IMR-90 (cell line): ENCODE results near the gene PARD3. TPM values are rescaled to one million over a fixed set of nuclear protein-coding genes. Genes with fewer than 3 reads are reported as not detected.

Source experiments
- ATAC-seq: fragments of 200-7000 bp; cut with Tn5 transposase; 2 replicates; pipeline ENCODE4 v1.9.1; 2020; ENCODE audit warnings: low read depth, mild to moderate bottlenecking, moderate library complexity
- BruUV-seq: library from RNA; stranded (reverse); fragments of 400-500 nt; replicated peaks from 2 replicates; lab custom pipeline; 2021; lab: Mats Ljungman, UMichigan
- CTCF ChIA-PET: fragments of 300-600 bp; formaldehyde crosslinking; extraction: SDS; loops from one replicate; lab custom pipeline; 2021; ENCODE audit warnings: antibody characterized with exemption; lab: Yijun Ruan, JAX
- POLR2A ChIA-PET: fragments of 300-600 bp; sonication (Branson Sonifier 250); formaldehyde crosslinking; loops from one replicate; lab custom pipeline; 2022; ENCODE audit warnings: antibody characterized with exemption; ENCODE audit not compliant: unreplicated experiment; lab: Charles Lee
- DNase-seq: peaks from one replicate; pipeline ENCODE4 v3.0.0; 2013
- H2AFZ ChIP-seq: replicated peaks from 2 replicates; pipeline ENCODE3; 2013; ENCODE audit warnings: low read length, mild to moderate bottlenecking; ENCODE audit not compliant: poor library complexity
- H2AK5ac ChIP-seq: 2 replicates; pipeline ENCODE4 v1.6.1; 2013; ENCODE audit warnings: low read depth, low read length, inconsistent platforms
- H2AK9ac ChIP-seq: replicated peaks from 2 replicates; pipeline ENCODE3; 2013; ENCODE audit warnings: mild to moderate bottlenecking, low read depth, low read length, moderate library complexity; ENCODE audit not compliant: poor library complexity
- H2BK120ac ChIP-seq: 2 replicates; pipeline ENCODE4 v1.6.1; 2013; ENCODE audit warnings: low read depth, low read length, inconsistent platforms
- H2BK15ac ChIP-seq: 3 replicates; pipeline ENCODE4 v1.6.1; 2013; ENCODE audit warnings: low read depth, low read length, inconsistent platforms
- H2BK20ac ChIP-seq: 2 replicates; pipeline ENCODE4 v1.6.1; 2013; ENCODE audit warnings: low read depth, mild to moderate bottlenecking, inconsistent platforms, low read length, moderate library complexity
- H2BK5ac ChIP-seq: 2 replicates; pipeline ENCODE4 v1.6.1; 2013; ENCODE audit warnings: mild to moderate bottlenecking, low read depth, low read length, inconsistent platforms; ENCODE audit not compliant: poor library complexity, severe bottlenecking
- H3K14ac ChIP-seq: replicated peaks from 2 replicates; pipeline ENCODE4 v1.6.1; 2013; ENCODE audit warnings: low read depth, low read length, inconsistent platforms
- H3K18ac ChIP-seq: 2 replicates; pipeline ENCODE4 v1.6.1; 2013; ENCODE audit warnings: low read depth, low read length, control low read depth
- H3K23ac ChIP-seq: 2 replicates; pipeline ENCODE4 v1.6.1; 2013; ENCODE audit warnings: low read depth, low read length, inconsistent platforms
- H3K27ac ChIP-seq: 2 replicates; pipeline ENCODE4 v1.5.1; 2013; ENCODE audit warnings: mild to moderate bottlenecking, control low read depth, low read length; ENCODE audit not compliant: insufficient read depth
- H3K27me3 ChIP-seq: 2 replicates; pipeline ENCODE4 v1.6.1; 2013; ENCODE audit warnings: low read length; ENCODE audit not compliant: control insufficient read depth, insufficient read depth
- H3K36me3 ChIP-seq: 2 replicates; pipeline ENCODE4 v1.6.1; 2013; ENCODE audit warnings: low read length, mixed read lengths; ENCODE audit not compliant: control insufficient read depth, insufficient read depth
- H3K4ac ChIP-seq: 2 replicates; pipeline ENCODE4 v1.6.1; 2013; ENCODE audit warnings: low read depth, low read length, inconsistent platforms
- H3K4me1 ChIP-seq: 2 replicates; pipeline ENCODE4 v1.6.1; 2013; ENCODE audit warnings: low read length, mixed read lengths; ENCODE audit not compliant: control insufficient read depth, insufficient read depth
- H3K4me2 ChIP-seq: 2 replicates; pipeline ENCODE4 v1.6.1; 2013; ENCODE audit warnings: low read depth, mild to moderate bottlenecking, control low read depth, low read length, moderate library complexity
- H3K4me3 ChIP-seq: 2 replicates; pipeline ENCODE4 v1.5.1; 2013; ENCODE audit warnings: low read depth, mild to moderate bottlenecking, control low read depth, low read length, moderate library complexity; ENCODE audit not compliant: insufficient read depth
- H3K56ac ChIP-seq: 2 replicates; pipeline ENCODE4 v1.6.1; 2013; ENCODE audit warnings: low read length, inconsistent platforms; ENCODE audit not compliant: insufficient read depth; ENCODE audit errors: extremely low read depth
- H3K79me1 ChIP-seq, 2 experiments: 2 replicates each; pipeline ENCODE4 v1.6.1; 2013; ENCODE audit warnings: low read length in 2 of 2, inconsistent platforms in 1 of 2, low read depth in 1 of 2
- H3K9ac ChIP-seq: 2 replicates; pipeline ENCODE4 v1.6.1; 2013; ENCODE audit warnings: low read depth, low read length, control low read depth
- H3K9me1 ChIP-seq: 2 replicates; pipeline ENCODE4 v1.6.1; 2013; ENCODE audit warnings: low read length, inconsistent platforms; ENCODE audit not compliant: insufficient read depth
- H3K9me3 ChIP-seq: 2 replicates; pipeline ENCODE4 v1.6.1; 2013; ENCODE audit warnings: low read length; ENCODE audit not compliant: control insufficient read depth, insufficient read depth
- H4K20me1 ChIP-seq: 2 replicates; pipeline ENCODE4 v1.6.1; 2013; ENCODE audit warnings: low read length, inconsistent platforms; ENCODE audit not compliant: insufficient read depth
- H4K5ac ChIP-seq: 2 replicates; pipeline ENCODE4 v1.6.1; 2013; ENCODE audit warnings: mild to moderate bottlenecking, low read depth, low read length, control low read depth
- H4K8ac ChIP-seq, 2 experiments: 2 replicates each; pipeline ENCODE4 v1.6.1; 2013; ENCODE audit warnings: low read depth in 2 of 2, low read length in 2 of 2, control low read depth in 1 of 2, inconsistent platforms in 1 of 2
- H4K91ac ChIP-seq: 2 replicates; pipeline ENCODE4 v1.6.1; 2013; ENCODE audit warnings: low read depth, low read length, inconsistent platforms; ENCODE audit not compliant: insufficient read depth
- NFE2L2 ChIP-seq: fragments of 150-350 bp; IDR thresholded peaks from 2 replicates; pipeline ENCODE4 v1.6.1; 2016; ENCODE audit warnings: low read depth, mild to moderate bottlenecking, low read length
- POLR2A ChIP-seq: IDR thresholded peaks from 2 replicates; pipeline ENCODE4 v1.6.1; 2012; ENCODE audit warnings: mild to moderate bottlenecking, low read depth, low read length
- SMC3 ChIP-seq: fragments of 150-350 bp; IDR thresholded peaks from 2 replicates; pipeline ENCODE4 v1.6.1; 2016; ENCODE audit warnings: low read depth, mild to moderate bottlenecking, antibody characterized with exemption, low read length, moderate library complexity
- WGBS, 2 experiments: methylation state at CpG; one replicate each; pipeline versions ENCODE4 v1.1.5 to v1.1.7; 2013; ENCODE audit warnings: missing lambda C conversion rate in 2 of 2; ENCODE audit not compliant: insufficient read length in 1 of 2; ENCODE audit errors: extremely low coverage in 2 of 2; 5-methylcytosine and 5-hydroxymethylcytosine counted together
- dilution Hi-C: fragments of 300-500 bp; cut with HindIII; formaldehyde crosslinking; loops from one replicate; pipeline ENCODE4 v1.14.3; 2018; ENCODE audit warnings: low sequenced_read_pairs; ENCODE audit not compliant: unreplicated experiment
- in situ Hi-C: fragments of 300-500 bp; cut with MboI; formaldehyde crosslinking; loops from 3 replicates; pipeline ENCODE4 v1.14.3; 2019; ENCODE audit warnings: low sequenced_read_pairs, inconsistent platforms, mixed read lengths
- intact Hi-C: fragments of 100-400 bp; cut with micrococcal nuclease; formaldehyde crosslinking; loops from 2 replicates; pipeline ENCODE4 v1.10.0; 2022
- polyA plus RNA-seq, 3 experiments: library from polyadenylated mRNA; depleted of rRNA; stranded (reverse); fragments of >200 nt; gene quantifications; 2 replicates each; pipeline ENCODE4 v1.2.3, GENCODE V29; 2012; ENCODE audit warnings: low replicate concordance in 1 of 3
- total RNA-seq: library from RNA; depleted of rRNA; stranded (reverse); fragments of >200 nt; gene quantifications from 2 replicates; pipeline ENCODE4 v1.2.3, GENCODE V29; 2012

Gene PARD3
- total and polyA plus RNA-seq, 2 of the 4 experiments (the other 2 are of a cell fraction): 14.6 to 37.5 TPM

DNA sequence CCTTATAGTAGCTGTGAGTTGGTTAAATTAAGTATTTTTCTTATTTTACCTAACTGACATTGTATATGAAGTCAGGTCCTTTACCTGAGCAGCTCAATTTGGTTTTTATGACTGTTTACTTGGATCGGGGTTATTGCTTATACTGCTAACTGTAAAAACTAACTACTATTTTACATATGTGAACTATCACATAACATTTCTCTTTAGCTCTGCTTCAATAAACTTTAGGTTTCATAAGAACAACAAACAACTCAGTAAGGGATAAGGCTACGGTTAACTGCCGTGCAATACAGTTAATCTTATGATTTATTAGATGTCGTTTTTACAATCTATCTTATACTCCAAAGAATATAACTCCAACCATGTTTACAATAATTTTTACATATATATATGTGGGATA lies 480.2 kb downstream of the PARD3 start:
- CTCF ChIA-PET: no interaction called here
- H2BK5ac ChIP-seq: no peak overlapping the region
- no peak overlapping the region for H2AK5ac ChIP-seq
- H3K18ac ChIP-seq: no peak overlapping the region
- H2BK120ac ChIP-seq: no peak overlapping the region
- intact Hi-C loops (no loop called here), dilution Hi-C loops (no loop called here), in situ Hi-C loops (no loop called here)
- no peaks in the 10 kb centered on the region for H3K9me3 ChIP-seq
- no peak overlapping the region for H3K23ac ChIP-seq
- no peak overlapping the region for H2AK9ac ChIP-seq
- no peaks in the 10 kb centered on the region for H3K9me1 ChIP-seq
- no peak for ATAC-seq
- H3K56ac ChIP-seq: no peak overlapping the region
- POLR2A ChIA-PET: no interaction called here
- no peak overlapping the region for H4K8ac ChIP-seq
- no peak for DNase-seq
- no peak overlapping the region for H3K4me3 ChIP-seq
- H2BK15ac ChIP-seq: no peak overlapping the region
- no peak overlapping the region for H3K14ac ChIP-seq
- no peak for TF ChIP-seq NFE2L2
- TF ChIP-seq SMC3: no peak
- TF ChIP-seq POLR2A: no peak
- H4K5ac ChIP-seq: no peak overlapping the region
- H3K9ac ChIP-seq: no peak overlapping the region
- H4K20me1 ChIP-seq: no peaks in the 10 kb centered on the region
- no peak overlapping the region for H3K27ac ChIP-seq
- no TSS peak for BruUV-seq
- no peak overlapping the region for H2AFZ ChIP-seq
- H3K27me3 ChIP-seq: no peaks in the 10 kb centered on the region
- H4K91ac ChIP-seq: no peak overlapping the region
- H3K79me1 ChIP-seq: no peaks in the 10 kb centered on the region
- no peak overlapping the region for H3K4me2 ChIP-seq
- H2BK20ac ChIP-seq: no peak overlapping the region
- H3K4ac ChIP-seq: no peak overlapping the region
- no peaks in the 10 kb centered on the region for H3K4me1 ChIP-seq
- WGBS, 2 experiments: no CpG with 5 or more reads among the region's 4 CpGs
- peaks cover 3% of the 10 kb centered on the region; the same call in 1 of the 2 replicates for H3K36me3 ChIP-seq
